ENCODE measurements around the gene LDB1.

LDB1 gene

GRCh38 chr10:102151774-102152544 is 31.8 kb upstream of the LDB1 start, which contains the start of gene NOLC1:
TSS of gene NOLC1 (plus strand) at chr10:102152389. CDS start at chr10:102152411, 22 bp downstream.
- DNase-seq (ENCODE audit: low read depth in 1 of 2, low spot score in 1 of 2): peak; percentile 99
- Histone ChIP-seq H3K4me3 (replicated peaks; ENCODE audit: insufficient read depth, low read length) (peak within 1 kb of the TSS; percentile 83), H3K27me3 (ENCODE audit: insufficient read depth, poor library complexity, severe bottlenecking) (no peaks in the 10 kb centered on the region), H3K27ac (replicated peaks) (peak within 1 kb of the TSS; percentile 89)
- TF ChIP-seq SPI1 (IDR thresholded peaks at IDR 0.05; ENCODE audit: borderline replicate concordance, low read depth): no peak
- TF ChIP-seq CTCF (IDR thresholded peaks at IDR 0.05; ENCODE audit: insufficient read depth, low read length): no peak
- TF ChIP-seq, protein P1, sequence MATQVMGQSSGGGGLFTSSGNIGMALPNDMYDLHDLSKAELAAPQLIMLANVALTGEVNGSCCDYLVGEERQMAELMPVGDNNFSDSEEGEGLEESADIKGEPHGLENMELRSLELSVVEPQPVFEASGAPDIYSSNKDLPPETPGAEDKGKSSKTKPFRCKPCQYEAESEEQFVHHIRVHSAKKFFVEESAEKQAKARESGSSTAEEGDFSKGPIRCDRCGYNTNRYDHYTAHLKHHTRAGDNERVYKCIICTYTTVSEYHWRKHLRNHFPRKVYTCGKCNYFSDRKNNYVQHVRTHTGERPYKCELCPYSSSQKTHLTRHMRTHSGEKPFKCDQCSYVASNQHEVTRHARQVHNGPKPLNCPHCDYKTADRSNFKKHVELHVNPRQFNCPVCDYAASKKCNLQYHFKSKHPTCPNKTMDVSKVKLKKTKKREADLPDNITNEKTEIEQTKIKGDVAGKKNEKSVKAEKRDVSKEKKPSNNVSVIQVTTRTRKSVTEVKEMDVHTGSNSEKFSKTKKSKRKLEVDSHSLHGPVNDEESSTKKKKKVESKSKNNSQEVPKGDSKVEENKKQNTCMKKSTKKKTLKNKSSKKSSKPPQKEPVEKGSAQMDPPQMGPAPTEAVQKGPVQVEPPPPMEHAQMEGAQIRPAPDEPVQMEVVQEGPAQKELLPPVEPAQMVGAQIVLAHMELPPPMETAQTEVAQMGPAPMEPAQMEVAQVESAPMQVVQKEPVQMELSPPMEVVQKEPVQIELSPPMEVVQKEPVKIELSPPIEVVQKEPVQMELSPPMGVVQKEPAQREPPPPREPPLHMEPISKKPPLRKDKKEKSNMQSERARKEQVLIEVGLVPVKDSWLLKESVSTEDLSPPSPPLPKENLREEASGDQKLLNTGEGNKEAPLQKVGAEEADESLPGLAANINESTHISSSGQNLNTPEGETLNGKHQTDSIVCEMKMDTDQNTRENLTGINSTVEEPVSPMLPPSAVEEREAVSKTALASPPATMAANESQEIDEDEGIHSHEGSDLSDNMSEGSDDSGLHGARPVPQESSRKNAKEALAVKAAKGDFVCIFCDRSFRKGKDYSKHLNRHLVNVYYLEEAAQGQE (IDR thresholded peaks at IDR 0.05; ENCODE audit: insufficient replicate concordance, low read depth): peak; percentile 57
- peak; percentile 87 for TF ChIP-seq GABPA (IDR thresholded peaks at IDR 0.05; ENCODE audit: low read depth)
- peak; percentile 97 for TF ChIP-seq POLR2AphosphoS5 (IDR thresholded peaks at IDR 0.05; ENCODE audit: low read depth)

GRCh38 chr10:102150970-102151773 is 31.0 kb upstream of the LDB1 start:
- DNase-seq (ENCODE audit: low read depth in 1 of 2, low spot score in 1 of 2): no peak
- 0 out of 2 replicates have a peak overlapping the region, but pooled peaks have one; percentile 0 for H3K4me3 ChIP-seq (replicated peaks; ENCODE audit: insufficient read depth, low read length)
- no peaks in the 10 kb centered on the region for H3K27me3 ChIP-seq (ENCODE audit: insufficient read depth, poor library complexity, severe bottlenecking)

More at GRCh38 chr10:102150970-102151773, 31.0 kb upstream of the LDB1 start:
- H3K27ac ChIP-seq (replicated peaks): peak overlapping the region; percentile 89
- TF ChIP-seq SPI1 (IDR thresholded peaks at IDR 0.05; ENCODE audit: borderline replicate concordance, low read depth) (no peak), GABPA (IDR thresholded peaks at IDR 0.05; ENCODE audit: low read depth) (no peak), CTCF (IDR thresholded peaks at IDR 0.05; ENCODE audit: insufficient read depth, low read length) (no peak), POLR2AphosphoS5 (IDR thresholded peaks at IDR 0.05; ENCODE audit: low read depth) (no peak)
- TF ChIP-seq, protein P1 (IDR thresholded peaks at IDR 0.05; ENCODE audit: insufficient replicate concordance, low read depth): no peak
